ENCODE results near the gene SERINC5.
"Not testable (repeated sequence)": the region's sequence is repeated elsewhere in the genome, so short reads cannot be mapped to it uniquely, and the experiment has no call there.

Gene SERINC5

GRCh38 chr5:80225189-80225933, 30.5 kb downstream of the SERINC5 start:
- DNase-seq: no peak

- no peak for DNase-seq
Measured at GRCh38 chr5:80223561-80223960, 32.3 kb downstream of the SERINC5 start.

- no peak for DNase-seq
Measured at GRCh38 chr5:80220245-80220897, 35.5 kb downstream of the SERINC5 start.

GRCh38 chr5:80219391-80219790, 36.5 kb downstream of the SERINC5 start:
- DNase-seq: no peak

- no peak for DNase-seq
Measured at GRCh38 chr5:80217667-80218066, 38.2 kb downstream of the SERINC5 start.

- DNase-seq: peak; percentile 13
Measured at GRCh38 chr5:80216753-80217596, 38.9 kb downstream of the SERINC5 start.

GRCh38 chr5:80216096-80216495, 39.8 kb downstream of the SERINC5 start:
- no peak for DNase-seq

- DNase-seq: no peak
Measured at GRCh38 chr5:80215523-80215922, 40.3 kb downstream of the SERINC5 start.

- no peak for DNase-seq
Measured at GRCh38 chr5:80213466-80213865, 42.4 kb downstream of the SERINC5 start.

- no peak for DNase-seq
Measured at GRCh38 chr5:80212171-80212667, 43.6 kb downstream of the SERINC5 start.

- no peak for DNase-seq
Measured at GRCh38 chr5:80211327-80211726, 44.5 kb downstream of the SERINC5 start.

GRCh38 chr5:80210014-80210413, 45.8 kb downstream of the SERINC5 start:
- no peak for DNase-seq

- DNase-seq: no peak
Measured at GRCh38 chr5:80208381-80208780, 47.5 kb downstream of the SERINC5 start.

GRCh38 chr5:80207832-80208231, 48.0 kb downstream of the SERINC5 start:
- DNase-seq: no peak

GRCh38 chr5:80206282-80206681, 49.6 kb downstream of the SERINC5 start:
- no peak for DNase-seq

- no peak for DNase-seq
Measured at GRCh38 chr5:80205846-80206245, 50.0 kb downstream of the SERINC5 start.

GRCh38 chr5:80204808-80205614, 50.8 kb downstream of the SERINC5 start:
- no peak for DNase-seq

- DNase-seq: not testable (repeated sequence)
Measured at GRCh38 chr5:80201763-80202162, 54.1 kb downstream of the SERINC5 start.

- no peak for DNase-seq
Measured at GRCh38 chr5:80198920-80199319, 56.9 kb downstream of the SERINC5 start.

GRCh38 chr5:80198399-80198798, 57.4 kb downstream of the SERINC5 start:
- no peak for DNase-seq

GRCh38 chr5:80195837-80196400, 59.9 kb downstream of the SERINC5 start:
- DNase-seq: no peak

- no peak for DNase-seq
Measured at GRCh38 chr5:80194468-80194867, 61.4 kb downstream of the SERINC5 start.
